Stimulated activated CD8-positive, alpha-beta memory T cell treated with anti-CD3 and anti-CD28 coated beads, Interleukin-7, amount 100 ng/mL, for 1 hour (primary cell): ENCODE results near the gene ERLEC1.
"Not testable (repeated sequence)": the region's sequence is repeated elsewhere in the genome, so short reads cannot be mapped to it uniquely, and the experiment has no call there.

Experiments
- DNase-seq, 2 donors: peaks; one replicate each; pipeline ENCODE4 v3.0.0-alpha.2; 2020; ENCODE audit warnings: low read depth in 2 of 2

The ERLEC1 gene

DNA sequence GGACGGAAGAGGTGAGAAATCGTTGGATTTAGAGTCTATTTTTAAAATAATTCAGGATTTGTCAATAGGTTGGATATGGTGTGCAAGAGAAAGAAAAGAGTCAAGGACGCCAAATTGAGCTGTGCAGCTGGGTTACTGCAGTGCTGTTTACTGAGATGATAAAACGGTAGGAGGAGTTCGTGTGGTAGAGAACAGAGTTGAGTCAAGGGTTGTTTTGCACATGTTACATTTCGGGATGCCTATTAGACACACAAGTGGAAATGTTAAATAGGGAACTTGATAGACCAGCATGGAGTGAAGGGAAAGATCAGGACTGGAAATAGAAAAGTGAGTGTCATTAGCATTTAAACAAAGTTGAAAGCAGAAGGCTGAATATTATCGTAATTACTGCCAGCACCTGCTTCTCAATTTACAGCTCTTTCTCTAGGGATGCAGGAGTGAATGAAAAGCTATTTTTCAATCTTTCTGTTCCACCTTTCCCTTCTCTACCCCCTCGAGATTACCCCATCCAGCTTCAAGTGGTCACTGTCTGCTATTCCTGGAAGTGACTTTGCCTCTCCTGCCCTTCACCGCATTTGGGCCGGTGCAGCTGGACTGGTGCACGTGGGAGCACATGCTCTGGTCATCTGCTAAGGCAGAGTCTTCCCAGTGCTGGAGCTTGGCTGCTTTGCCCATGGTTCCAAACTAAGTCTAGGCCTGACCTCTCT is 42.6 kb downstream of the ERLEC1 start:
- DNase-seq = no peak

DNA sequence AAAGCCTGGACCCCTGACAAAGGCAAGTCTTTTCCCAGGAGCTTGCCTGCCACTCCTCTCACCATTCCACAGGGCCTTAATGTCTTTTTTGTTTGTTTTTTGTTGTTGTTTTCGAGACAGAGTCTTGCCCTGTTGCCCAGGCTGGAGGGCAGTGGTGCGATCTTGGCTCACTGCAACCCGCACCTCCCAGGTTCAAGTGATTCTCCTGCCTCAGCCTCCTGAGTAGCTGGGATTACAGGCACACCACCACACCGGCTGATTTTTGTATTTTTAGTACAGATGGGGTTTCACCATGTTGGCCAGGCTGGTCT is 43.1 kb downstream of the ERLEC1 start:
- DNase-seq = not testable (repeated sequence)

DNA sequence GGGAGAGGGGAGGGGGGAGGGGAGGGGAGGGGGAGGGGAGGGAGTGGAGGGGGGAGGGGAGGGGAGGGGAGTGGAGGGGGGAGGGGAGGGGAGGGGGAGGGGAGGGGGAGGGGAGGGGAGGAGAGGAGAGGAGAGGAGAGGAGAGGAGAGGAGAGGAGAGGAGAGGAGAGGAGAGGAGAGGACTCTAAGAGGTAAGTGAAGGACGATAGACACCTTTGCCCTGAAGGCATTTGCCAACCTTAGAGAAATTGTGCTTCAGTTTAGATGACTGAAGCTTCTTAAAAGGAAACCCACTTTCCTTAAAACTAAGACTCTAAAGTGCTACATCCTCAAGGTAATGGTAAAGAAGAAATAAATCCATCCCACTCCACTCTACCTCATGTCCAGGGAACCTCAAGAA is 53.7 kb downstream of the ERLEC1 start:
- DNase-seq = no peak

DNA sequence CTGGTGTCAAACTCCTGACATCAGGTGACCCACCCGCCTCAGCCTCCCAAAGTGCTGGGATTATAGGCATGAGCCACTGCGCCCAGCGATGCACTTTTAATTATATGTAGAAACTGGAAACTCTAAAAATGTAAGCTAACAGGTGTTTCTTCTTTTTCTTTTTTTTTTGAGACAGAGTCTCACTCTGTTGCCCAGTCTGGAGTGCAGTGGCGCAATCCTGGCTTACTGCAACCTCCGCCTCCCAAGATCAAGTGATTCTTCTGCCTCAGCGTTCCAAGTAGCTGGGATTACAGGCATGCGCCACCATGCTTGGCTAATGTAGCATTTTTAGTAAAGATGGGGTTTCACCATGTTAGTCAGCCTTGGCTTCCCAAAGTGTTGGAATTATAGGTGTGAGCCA is 54.8 kb downstream of the ERLEC1 start:
- DNase-seq = not testable (repeated sequence)

DNA sequence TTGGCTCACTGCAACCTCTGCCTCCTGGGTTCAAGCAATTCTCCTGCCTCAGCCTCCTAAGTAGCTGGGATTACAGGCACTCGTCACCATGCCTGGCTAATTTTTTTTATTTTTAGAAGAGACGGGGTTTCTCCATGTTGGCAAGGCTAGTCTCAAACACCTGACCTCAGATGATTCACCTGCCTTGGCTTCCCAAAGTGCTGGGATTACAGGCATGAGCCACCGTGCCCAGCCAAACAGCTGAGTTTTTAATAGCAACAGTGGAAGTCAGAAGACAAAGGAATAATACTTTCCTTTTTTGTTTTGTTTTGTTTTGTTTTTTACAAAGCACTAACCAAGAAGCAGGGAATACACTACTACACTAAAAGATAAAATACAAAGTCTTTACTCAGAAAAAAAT is 56.0 kb downstream of the ERLEC1 start:
- no peak for DNase-seq

DNA sequence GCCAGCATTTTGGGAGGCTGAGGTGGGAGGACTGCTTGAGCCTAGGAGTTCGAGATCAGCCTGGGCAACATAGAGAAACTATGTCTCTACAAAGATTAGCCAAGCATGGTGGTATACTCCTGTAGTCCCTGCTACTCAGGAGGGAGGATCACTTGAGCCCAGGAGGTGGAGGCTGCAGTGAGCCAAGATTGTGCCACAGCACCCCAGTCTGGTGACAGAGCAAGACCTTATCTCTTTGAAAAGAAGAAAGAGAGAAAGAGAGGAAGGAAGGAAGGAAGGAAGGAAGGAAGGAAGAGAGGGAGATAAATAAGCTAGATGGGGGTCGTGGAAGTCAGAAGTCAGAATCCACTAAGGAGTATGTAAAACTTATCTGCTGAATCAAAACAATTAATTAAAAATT is 56.8 kb downstream of the ERLEC1 start:
- no peak for DNase-seq

DNA sequence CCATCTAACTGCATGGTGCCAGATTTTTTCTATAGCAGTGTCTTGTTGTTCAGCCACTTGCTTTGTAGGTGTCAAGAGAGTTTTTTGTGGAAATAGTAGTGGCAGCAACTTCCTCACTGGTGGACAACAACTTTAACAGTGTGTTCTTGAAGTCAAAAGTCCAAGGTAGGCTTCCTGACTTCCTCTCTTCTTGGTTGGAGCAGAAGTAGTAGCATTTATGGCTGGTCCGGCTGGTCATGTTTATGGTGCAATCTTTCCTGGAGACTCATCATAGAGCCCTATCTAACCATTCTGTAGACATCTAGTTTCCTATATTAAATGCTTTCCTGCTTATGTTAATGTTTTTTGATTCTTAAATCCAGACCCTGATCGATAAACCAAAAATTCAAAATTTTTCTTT is 61.2 kb downstream of the ERLEC1 start:
- no peak for DNase-seq

DNA sequence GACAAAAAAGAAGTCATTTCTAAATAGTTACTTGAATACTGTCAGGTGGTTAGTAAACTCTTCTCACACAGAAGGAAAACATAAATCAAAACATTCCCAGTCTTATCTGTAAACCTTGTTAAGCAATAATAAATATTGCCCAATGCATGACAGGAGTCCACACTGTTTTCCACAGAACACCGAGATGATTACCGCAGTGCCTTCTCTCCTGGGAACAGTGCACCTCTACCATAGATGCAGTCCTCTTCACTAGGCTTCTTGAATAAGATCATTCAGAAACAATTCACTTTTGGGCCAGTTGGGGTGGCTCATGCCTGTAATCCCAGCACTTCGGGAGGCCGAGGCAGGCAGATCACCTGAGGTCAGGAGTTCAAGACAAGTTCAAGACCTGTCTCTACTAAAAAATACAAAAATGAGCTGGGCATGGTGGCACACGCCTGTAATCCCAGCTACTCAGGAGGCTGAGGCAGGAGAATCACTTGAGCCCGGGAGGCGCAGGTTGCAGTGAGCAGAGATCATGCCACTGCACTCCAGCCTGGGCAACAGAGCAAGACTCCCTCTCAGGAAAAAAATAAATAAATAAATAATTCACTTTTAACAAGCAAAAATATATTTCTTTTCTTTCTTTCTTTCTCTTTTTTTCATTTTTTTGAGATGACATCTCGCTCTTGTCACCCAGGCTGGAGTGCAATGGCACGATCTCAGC is 64.4 kb downstream of the ERLEC1 start:
- DNase-seq = not testable (repeated sequence)

DNA sequence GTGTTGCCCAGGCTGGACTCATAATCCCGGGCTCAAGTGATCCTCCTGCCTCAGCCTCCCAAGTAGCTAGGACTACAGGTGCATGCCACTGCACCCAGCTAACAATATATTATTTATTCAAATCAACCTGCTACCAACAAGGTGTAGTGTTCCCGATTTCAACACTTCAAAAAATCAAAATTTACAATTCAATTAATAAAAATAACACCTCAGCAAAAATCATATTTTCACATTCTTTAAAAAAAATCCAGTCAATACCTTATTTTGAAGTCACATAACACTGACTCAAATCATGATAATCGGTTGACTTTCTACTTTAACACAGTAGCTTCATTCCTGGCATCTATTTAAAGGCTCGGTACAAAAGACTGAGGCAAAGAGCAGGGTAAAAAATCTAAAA is 65.7 kb downstream of the ERLEC1 start:
- DNase-seq = no peak

DNA sequence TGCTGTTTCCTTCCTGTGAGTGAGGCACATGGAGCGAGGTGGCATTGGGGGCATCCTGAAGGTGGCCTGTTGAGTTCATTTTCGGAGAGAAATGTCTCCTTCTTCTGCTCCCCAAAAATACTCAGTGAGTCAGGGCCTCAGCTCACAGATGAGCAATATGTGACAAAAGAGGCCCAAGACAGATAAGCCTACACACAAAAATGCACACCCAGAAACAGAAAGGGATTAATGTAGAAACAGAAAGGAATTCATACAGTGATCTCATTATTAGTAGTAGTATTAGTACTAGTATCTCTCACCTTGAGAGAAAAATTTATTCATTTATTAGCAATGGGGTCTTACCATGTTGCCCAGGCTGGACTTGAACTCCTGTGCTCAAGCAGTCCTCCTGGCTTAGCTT is 67.8 kb downstream of the ERLEC1 start:
- no peak for DNase-seq

DNA sequence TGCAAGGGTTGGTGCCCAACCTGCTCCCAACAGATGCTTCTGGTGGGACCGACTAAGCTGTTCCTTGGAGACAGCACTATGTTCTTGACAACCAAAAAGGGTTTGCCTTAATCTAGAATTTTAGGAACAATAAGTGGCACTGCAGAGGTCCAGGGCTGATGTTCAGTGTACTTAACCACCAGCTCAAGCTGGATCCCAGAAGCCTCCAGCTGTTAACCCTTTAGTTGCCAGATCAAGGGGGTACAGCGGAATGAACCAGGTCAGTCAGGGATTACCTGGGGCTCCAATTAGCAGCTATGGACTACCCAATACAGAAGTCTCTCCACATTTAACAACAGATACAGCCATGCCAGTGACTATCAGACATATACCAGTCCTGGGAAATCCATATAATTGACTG is 69.4 kb downstream of the ERLEC1 start:
- DNase-seq = no peak

DNA sequence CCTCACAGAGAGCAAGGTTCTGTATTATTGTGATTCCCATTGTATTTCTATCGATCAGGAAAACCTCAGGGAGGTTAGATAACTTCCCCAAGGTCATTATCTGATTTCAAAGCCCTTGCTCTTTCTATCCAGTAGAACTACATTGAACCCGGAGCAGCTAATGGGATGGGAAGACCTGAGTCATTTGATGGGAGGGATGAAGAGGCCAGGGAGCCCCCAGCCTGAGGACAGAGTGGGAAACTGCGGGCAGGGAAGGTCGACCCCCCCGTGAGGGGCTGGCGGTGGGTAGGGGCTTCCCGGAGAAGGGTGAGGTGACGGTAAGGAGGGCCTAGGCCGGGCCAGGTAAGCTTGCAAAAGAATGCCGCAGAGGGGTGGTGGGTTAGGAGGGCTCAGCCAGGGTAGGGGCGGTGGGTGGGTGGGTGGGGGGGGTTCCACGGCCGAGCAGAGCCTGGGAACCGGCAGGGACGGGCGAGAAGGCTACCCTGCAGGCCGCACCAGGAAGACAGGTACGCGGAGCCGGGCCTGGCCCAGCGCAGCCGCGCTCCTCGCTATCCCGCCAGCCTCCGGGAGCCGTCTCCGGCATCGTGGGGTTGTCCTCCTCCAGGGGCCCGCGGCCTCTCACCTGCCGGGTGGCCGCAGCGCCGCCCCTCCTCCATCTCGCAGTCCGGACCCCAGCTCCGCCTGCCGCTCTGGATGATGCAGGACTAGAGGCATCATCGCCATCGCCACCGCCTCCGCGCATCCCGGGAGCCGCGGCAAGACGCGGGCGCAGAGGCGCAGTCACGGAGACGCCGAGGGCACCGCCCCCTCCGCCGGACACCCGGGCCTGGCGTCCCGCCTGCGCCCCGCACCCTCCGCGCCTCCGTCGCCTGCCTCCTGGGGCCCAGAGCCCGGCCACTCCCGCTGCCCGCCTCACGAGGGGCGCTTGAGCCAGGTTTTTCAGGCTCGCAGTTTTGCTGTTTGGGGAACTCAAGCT is 72.7 kb downstream of the ERLEC1 start, which contains the start of gene GPR75:
Gene GPR75 (minus strand): TSS at position 762 of the 976 bp plus-strand sequence. CDS start 5,211 bp downstream, outside the sequence.
- DNase-seq = no peak

DNA sequence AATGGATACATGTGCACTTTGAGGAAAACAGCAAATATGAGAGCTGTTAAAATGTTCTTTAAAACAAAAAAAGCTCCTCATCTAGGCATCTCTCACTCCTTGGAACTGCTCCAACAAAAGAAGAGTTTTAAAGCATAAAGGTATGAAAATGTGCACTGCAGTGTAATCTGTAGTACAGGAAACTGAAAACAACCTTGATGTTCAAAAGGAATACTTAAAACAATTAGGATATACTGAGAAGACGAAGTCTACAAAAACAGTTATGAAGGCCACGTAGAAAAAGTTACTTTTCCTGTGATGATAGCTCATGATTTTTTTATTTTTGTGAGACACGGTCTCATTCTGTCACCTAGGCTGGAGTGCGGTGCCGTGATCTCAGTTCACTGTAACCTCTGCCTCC is 75.0 kb downstream of the ERLEC1 start:
- no peak for DNase-seq

DNA sequence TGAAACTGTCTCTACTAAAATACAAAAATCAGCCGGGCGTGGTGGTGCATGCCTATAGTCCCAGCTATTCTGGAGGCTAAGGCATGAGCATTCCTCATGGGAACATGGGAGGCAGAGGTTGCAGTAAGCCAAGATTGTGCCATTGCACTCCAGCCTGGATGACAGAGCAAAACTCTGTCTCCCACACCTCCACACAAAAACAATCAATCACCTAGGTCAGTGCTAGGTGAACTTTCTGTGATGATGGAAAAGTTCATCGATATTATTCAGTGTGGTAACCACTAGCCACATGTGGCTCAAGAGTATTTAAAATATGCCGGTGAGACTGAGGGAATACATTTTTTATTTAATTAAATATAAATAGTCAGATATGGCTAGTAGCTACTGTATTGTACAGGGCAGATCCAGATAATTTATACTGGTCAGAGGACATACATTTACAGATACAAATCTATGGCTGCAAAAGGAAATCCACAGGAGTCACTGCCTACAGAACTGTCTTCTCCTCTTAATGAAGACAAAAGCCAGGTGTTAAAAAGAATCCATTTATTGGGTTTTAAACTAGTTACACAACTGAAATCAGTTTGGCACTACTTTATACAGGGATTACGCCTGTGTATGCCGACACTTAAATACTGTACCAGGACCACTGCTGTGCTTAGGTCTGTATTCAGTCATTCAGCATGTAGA is 76.8 kb downstream of the ERLEC1 start:
- DNase-seq = no peak

DNA sequence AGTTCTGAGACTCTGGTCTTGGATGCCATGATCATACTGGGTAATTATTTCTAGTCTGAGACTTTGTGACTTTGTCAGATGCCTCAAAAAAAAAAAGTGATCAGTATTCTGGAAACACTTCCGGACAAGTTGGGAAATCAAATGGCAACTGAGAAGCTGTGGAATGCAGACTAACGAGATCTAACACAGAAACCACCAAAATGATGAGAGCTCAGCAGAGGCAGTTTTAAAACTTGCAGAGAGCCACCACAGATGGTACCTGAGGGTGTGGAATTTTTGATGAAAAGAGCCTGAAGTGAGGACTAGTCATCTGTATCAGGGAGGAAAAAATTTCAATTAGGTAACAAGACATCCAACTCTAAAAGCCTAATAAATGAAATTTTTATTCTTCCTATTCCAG is 78.4 kb downstream of the ERLEC1 start:
- DNase-seq = no peak

DNA sequence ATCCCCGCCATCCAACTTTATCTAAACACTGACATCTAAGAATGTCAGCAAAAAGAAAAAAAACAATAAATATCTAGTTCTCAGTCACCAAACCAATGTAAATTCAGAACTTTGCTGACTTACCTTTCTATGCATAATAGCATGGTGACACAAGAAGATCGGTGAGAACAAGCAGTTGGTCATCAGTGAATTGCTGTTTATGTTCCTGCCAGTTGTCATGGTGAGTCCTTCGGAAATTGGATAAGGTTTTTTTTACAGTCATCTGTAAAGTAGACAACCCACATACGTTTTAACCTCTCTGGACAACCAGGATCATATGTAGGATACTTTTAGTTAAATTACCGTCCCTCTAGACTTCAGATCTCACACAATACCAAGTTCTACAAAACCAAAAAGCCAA is 79.1 kb downstream of the ERLEC1 start:
- no peak for DNase-seq

DNA sequence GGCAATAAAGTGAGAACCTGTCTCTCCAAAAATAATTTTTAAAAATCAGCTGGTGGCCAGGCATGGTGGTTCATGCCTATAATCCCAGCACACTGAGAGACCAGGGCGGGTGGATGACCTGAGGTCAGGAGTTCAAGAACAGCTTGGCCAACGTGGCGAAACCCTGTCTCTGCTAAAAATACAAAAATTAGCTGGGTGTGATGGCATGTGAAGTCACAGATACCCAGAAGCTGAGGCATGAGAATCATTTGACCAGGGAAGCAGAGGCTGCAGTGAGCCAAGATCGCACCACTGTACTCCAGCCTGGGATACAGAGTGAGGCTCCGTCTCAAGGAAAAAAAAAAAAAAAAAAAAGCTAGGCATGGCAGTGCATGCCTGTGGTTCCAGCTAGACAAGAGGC is 80.3 kb downstream of the ERLEC1 start:
- no peak for DNase-seq

DNA sequence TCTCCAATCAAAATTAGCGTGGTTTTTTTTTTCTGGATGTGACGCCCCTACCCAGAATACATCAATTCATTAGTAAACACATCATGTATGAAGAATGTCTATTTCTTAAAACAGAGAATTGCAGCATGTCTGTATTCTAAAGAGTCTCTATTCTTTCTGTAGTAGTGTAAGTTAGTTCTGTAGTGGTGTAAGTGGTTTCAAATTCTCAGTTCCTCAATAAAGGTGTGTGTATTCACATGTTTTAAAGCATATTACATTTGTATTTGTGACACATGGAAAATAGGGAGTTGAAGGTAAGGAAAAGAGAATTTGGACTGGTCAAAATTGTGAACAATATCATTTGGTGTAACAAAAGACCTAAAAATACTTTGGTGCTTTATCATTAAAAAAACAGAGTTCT is 80.9 kb downstream of the ERLEC1 start:
- no peak for DNase-seq
